ENCODE results near the gene TMEM191B.
"Not testable (repeated sequence)": the region's sequence is repeated elsewhere in the genome, so short reads cannot be mapped to it uniquely, and the experiment has no call there.

Gene TMEM191B

GRCh38 chr22:18529416-18530145 lies 2.0 kb downstream of the TMEM191B start:
- H3K9me3 ChIP-seq (ENCODE audit: control insufficient read depth, low read length); H3K4me3 ChIP-seq (ENCODE audit: insufficient read depth, low read depth, low read length, poor library complexity, severe bottlenecking); H3K27ac ChIP-seq (ENCODE audit: insufficient read depth, low read length, poor library complexity, severe bottlenecking); H3K27me3 ChIP-seq (replicated peaks; ENCODE audit: control insufficient read depth, insufficient read depth, low read length, poor library complexity, severe bottlenecking); H3K36me3 ChIP-seq (ENCODE audit: control insufficient read depth, insufficient read depth, low read length); H3K4me1 ChIP-seq (ENCODE audit: control insufficient read depth, insufficient read depth, low read length, poor library complexity, severe bottlenecking): not testable (repeated sequence)
- peak in 1 of 3 donors; percentile 13 for DNase-seq

DNA sequence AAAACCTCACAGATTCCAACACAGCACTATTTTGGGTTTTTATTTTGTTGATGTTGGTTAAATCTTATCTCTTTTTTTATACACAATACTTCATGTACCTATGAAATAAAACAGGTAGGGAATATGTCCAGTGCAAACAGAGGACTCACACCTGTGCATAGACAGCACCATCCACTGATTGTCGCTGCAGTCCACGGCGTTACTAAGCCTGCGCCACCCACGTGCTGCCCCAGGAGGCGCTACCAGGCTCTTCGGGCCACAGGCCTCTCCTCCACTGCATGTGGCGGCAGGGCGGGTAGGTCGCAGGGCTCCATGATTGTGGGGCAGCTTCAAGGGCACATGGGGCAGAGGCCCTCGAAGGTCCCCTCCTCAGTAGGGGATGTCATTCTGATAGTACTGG lies 6.0 kb downstream of the TMEM191B start:
- H3K27ac ChIP-seq (ENCODE audit: insufficient read depth, low read length, poor library complexity, severe bottlenecking); H3K36me3 ChIP-seq (ENCODE audit: control insufficient read depth, insufficient read depth, low read length); H3K27me3 ChIP-seq (replicated peaks; ENCODE audit: control insufficient read depth, insufficient read depth, low read length, poor library complexity, severe bottlenecking); H3K9me3 ChIP-seq (ENCODE audit: control insufficient read depth, low read length); H3K4me1 ChIP-seq (ENCODE audit: control insufficient read depth, insufficient read depth, low read length, poor library complexity, severe bottlenecking); DNase-seq; H3K4me3 ChIP-seq (ENCODE audit: insufficient read depth, low read depth, low read length, poor library complexity, severe bottlenecking): not testable (repeated sequence)

DNA sequence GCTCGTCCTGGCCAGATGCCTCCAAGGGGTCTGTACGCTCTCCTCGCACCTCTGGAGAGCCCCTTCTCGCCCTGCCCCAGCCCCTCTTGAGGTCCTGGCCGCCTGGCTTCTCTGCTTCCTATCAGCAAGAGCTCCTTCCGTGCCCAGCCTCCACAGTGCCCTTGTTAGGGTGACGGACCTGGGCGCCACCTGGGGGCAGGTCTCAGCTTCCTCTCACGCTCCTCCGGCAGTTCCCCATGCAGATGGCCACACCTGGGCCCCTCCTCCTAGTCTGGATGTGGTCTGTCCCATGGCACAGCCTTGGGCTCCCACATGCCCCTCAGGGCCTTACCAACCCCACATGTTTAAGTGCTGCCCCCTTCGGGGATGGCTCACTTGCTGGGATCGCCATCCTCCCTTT lies 6.7 kb downstream of the TMEM191B start:
- not testable (repeated sequence) for H3K9me3 ChIP-seq (ENCODE audit: control insufficient read depth, low read length); DNase-seq; H3K4me3 ChIP-seq (ENCODE audit: insufficient read depth, low read depth, low read length, poor library complexity, severe bottlenecking); H3K36me3 ChIP-seq (ENCODE audit: control insufficient read depth, insufficient read depth, low read length); H3K4me1 ChIP-seq (ENCODE audit: control insufficient read depth, insufficient read depth, low read length, poor library complexity, severe bottlenecking); H3K27ac ChIP-seq (ENCODE audit: insufficient read depth, low read length, poor library complexity, severe bottlenecking); H3K27me3 ChIP-seq (replicated peaks; ENCODE audit: control insufficient read depth, insufficient read depth, low read length, poor library complexity, severe bottlenecking)

- not testable (repeated sequence) for H3K9me3 ChIP-seq (ENCODE audit: control insufficient read depth, low read length); DNase-seq; H3K27ac ChIP-seq (ENCODE audit: insufficient read depth, low read length, poor library complexity, severe bottlenecking)
Measured at GRCh38 chr22:18539994-18540393, 12.4 kb downstream of the TMEM191B start.

GRCh38 chr22:18543400-18543799 lies 15.8 kb downstream of the TMEM191B start:
- H3K4me3 ChIP-seq (ENCODE audit: insufficient read depth, low read depth, low read length, poor library complexity, severe bottlenecking); H3K36me3 ChIP-seq (ENCODE audit: control insufficient read depth, insufficient read depth, low read length); DNase-seq; H3K4me1 ChIP-seq (ENCODE audit: control insufficient read depth, insufficient read depth, low read length, poor library complexity, severe bottlenecking); H3K9me3 ChIP-seq (ENCODE audit: control insufficient read depth, low read length); H3K27me3 ChIP-seq (replicated peaks; ENCODE audit: control insufficient read depth, insufficient read depth, low read length, poor library complexity, severe bottlenecking); H3K27ac ChIP-seq (ENCODE audit: insufficient read depth, low read length, poor library complexity, severe bottlenecking): not testable (repeated sequence)

More at GRCh38 chr22:18539994-18540393, 12.4 kb downstream of the TMEM191B start:
- not testable (repeated sequence) for H3K4me3 ChIP-seq (ENCODE audit: insufficient read depth, low read depth, low read length, poor library complexity, severe bottlenecking); H3K27me3 ChIP-seq (replicated peaks; ENCODE audit: control insufficient read depth, insufficient read depth, low read length, poor library complexity, severe bottlenecking); H3K36me3 ChIP-seq (ENCODE audit: control insufficient read depth, insufficient read depth, low read length); H3K4me1 ChIP-seq (ENCODE audit: control insufficient read depth, insufficient read depth, low read length, poor library complexity, severe bottlenecking)

GRCh38 chr22:18544615-18545014 lies 17.0 kb downstream of the TMEM191B start:
- not testable (repeated sequence) for H3K9me3 ChIP-seq (ENCODE audit: control insufficient read depth, low read length); H3K27ac ChIP-seq (ENCODE audit: insufficient read depth, low read length, poor library complexity, severe bottlenecking); H3K36me3 ChIP-seq (ENCODE audit: control insufficient read depth, insufficient read depth, low read length); H3K4me1 ChIP-seq (ENCODE audit: control insufficient read depth, insufficient read depth, low read length, poor library complexity, severe bottlenecking); DNase-seq; H3K27me3 ChIP-seq (replicated peaks; ENCODE audit: control insufficient read depth, insufficient read depth, low read length, poor library complexity, severe bottlenecking); H3K4me3 ChIP-seq (ENCODE audit: insufficient read depth, low read depth, low read length, poor library complexity, severe bottlenecking)

GRCh38 chr22:18549458-18550179 lies 22.0 kb downstream of the TMEM191B start:
- H3K9me3 ChIP-seq (ENCODE audit: control insufficient read depth, low read length); H3K27ac ChIP-seq (ENCODE audit: insufficient read depth, low read length, poor library complexity, severe bottlenecking); H3K4me1 ChIP-seq (ENCODE audit: control insufficient read depth, insufficient read depth, low read length, poor library complexity, severe bottlenecking); DNase-seq; H3K4me3 ChIP-seq (ENCODE audit: insufficient read depth, low read depth, low read length, poor library complexity, severe bottlenecking); H3K27me3 ChIP-seq (replicated peaks; ENCODE audit: control insufficient read depth, insufficient read depth, low read length, poor library complexity, severe bottlenecking); H3K36me3 ChIP-seq (ENCODE audit: control insufficient read depth, insufficient read depth, low read length): not testable (repeated sequence)

- DNase-seq; H3K4me3 ChIP-seq (ENCODE audit: insufficient read depth, low read depth, low read length, poor library complexity, severe bottlenecking); H3K27ac ChIP-seq (ENCODE audit: insufficient read depth, low read length, poor library complexity, severe bottlenecking); H3K4me1 ChIP-seq (ENCODE audit: control insufficient read depth, insufficient read depth, low read length, poor library complexity, severe bottlenecking); H3K36me3 ChIP-seq (ENCODE audit: control insufficient read depth, insufficient read depth, low read length); H3K9me3 ChIP-seq (ENCODE audit: control insufficient read depth, low read length); H3K27me3 ChIP-seq (replicated peaks; ENCODE audit: control insufficient read depth, insufficient read depth, low read length, poor library complexity, severe bottlenecking): not testable (repeated sequence)
Measured at GRCh38 chr22:18551046-18551445, 23.4 kb downstream of the TMEM191B start.

DNA sequence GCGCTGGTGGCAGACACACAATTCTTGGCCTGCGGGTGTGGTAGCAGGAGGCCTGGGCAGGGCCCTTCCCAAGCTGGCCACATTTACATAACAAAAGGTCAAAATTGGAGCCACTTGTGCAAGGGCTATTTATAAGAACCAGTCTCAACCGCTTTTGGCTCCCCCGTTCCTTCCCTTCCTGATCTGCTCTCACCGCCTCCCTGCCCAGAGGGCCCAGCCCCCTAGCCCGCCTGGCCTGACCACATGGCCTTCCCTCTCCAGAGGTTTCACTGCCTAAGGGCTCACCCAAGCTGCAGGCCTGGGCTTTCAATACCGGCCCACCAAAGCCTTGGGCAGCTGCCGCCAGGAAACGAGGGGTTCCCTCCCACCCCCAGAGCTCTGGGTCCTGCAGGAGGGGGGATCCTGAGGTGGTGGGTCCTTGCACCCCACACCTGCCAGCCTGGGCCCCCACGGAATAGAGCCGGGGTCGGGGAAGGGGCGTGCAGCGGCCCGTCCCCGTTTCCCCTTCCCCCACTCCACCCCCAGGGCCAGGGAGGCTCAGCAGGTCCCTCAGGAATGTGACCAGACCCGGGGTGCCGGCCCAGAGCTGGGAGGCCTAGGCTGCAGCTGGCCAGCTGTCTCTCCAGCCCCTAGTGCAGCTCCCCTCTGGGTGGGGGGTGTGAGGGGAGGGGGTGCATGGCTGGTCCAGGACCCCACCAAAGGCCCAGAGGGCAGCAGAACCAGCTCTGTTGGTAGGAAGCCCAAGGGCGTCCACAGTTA lies 25.4 kb downstream of the TMEM191B start:
- not testable (repeated sequence) for H3K4me3 ChIP-seq (ENCODE audit: insufficient read depth, low read depth, low read length, poor library complexity, severe bottlenecking); H3K27me3 ChIP-seq (replicated peaks; ENCODE audit: control insufficient read depth, insufficient read depth, low read length, poor library complexity, severe bottlenecking); DNase-seq

More for the DNA sequence above, 25.4 kb downstream of the TMEM191B start:
- H3K4me1 ChIP-seq (ENCODE audit: control insufficient read depth, insufficient read depth, low read length, poor library complexity, severe bottlenecking); H3K9me3 ChIP-seq (ENCODE audit: control insufficient read depth, low read length); H3K36me3 ChIP-seq (ENCODE audit: control insufficient read depth, insufficient read depth, low read length); H3K27ac ChIP-seq (ENCODE audit: insufficient read depth, low read length, poor library complexity, severe bottlenecking): not testable (repeated sequence)
